Choroid plexus epithelial cell (primary cell): ENCODE measurements around the gene FAM53C.
"Not testable (repeated sequence)": the region's sequence is repeated elsewhere in the genome, so short reads cannot be mapped to it uniquely, and the experiment has no call there.

Experiments used
- DNase-seq: peaks from one replicate; pipeline ENCODE4 v3.0.0-alpha.2; 2010; ENCODE audit warnings: low read depth
- H3K4me3 ChIP-seq: 2 replicates; pipeline ENCODE4 v1.5.1; 2011; ENCODE audit warnings: low read depth, mild to moderate bottlenecking, control low read depth, low read length, moderate library complexity
- CTCF ChIP-seq: conservative IDR thresholded peaks from 2 replicates; pipeline ENCODE4 v1.5.1; 2011; ENCODE audit warnings: low read depth, mild to moderate bottlenecking, control low read depth, inconsistent platforms, low read length, moderate library complexity

Gene FAM53C

DNA sequence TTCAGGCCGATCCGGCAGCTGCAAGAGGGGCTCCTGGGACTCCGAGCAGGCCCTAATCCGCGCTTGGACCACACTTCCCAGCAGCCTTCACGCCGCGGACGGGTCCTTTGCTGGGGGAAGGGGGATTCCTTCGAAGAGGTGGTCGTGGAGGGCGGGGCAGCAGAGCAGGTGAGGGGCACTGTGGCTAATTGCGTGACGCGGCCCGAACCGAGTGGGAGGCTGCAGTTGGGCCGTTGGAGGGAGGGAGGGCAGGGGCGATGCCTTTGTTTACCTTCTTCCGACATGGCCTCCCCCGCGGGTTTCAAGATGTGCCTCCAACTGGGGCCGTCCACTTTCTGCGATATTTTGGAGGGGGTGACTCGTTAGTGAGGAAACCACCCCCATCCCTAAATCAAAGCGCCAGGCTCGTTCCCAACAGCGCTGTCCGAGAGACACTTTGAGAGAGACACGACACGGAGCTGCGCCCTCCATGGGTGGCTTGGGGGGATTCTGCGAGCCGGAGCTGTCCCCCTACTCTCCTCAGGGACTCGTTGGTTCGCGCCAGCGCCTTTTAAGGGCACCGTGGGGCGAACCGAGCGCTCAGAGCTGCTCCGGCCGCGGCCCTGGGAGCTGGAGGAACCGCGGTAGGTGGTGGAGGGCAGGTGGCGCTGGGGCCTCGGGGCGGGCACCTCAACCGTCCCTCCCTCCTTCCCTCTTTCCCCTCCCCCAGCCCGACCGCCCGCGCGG, at the start of gene FAM53C:
TSS of gene FAM53C (plus strand) at position 582 of the 726 bp plus-strand sequence. CDS start 3,070 bp downstream, outside the sequence.
- peak within 1 kb of the TSS; percentile 91 for H3K4me3 ChIP-seq
- TF ChIP-seq CTCF = no peak
- DNase-seq = peak; percentile 96

GRCh38 chr5:138289296-138289695, 48.8 kb upstream of the FAM53C start:
- no peak for TF ChIP-seq CTCF
- no peak overlapping the region for H3K4me3 ChIP-seq
- DNase-seq = no peak

DNA sequence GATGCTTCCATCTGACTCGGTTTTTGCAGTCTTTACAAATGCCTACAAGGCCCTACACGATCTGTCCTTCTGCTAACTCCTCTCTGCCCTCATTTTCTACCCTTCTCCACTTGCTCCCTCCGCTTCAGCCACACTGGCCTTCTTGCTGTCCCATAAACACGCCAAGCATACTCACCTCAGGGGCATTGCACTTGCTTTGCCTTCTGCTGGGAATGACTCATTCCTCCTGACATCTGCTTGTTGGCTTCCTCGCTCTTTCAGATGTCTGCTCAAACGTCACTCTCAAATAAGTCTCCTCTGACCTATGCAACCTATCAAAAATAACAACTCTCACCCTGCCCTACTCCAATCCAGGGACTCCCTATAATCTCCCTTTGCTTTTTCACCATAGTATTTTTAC, 34.7 kb upstream of the FAM53C start:
- no peak overlapping the region for H3K4me3 ChIP-seq
- DNase-seq = peak; percentile 56
- no peak for TF ChIP-seq CTCF

GRCh38 chr5:138305797-138306196, 32.3 kb upstream of the FAM53C start:
- no peak for DNase-seq
- no peak overlapping the region for H3K4me3 ChIP-seq
- TF ChIP-seq CTCF = no peak

DNA sequence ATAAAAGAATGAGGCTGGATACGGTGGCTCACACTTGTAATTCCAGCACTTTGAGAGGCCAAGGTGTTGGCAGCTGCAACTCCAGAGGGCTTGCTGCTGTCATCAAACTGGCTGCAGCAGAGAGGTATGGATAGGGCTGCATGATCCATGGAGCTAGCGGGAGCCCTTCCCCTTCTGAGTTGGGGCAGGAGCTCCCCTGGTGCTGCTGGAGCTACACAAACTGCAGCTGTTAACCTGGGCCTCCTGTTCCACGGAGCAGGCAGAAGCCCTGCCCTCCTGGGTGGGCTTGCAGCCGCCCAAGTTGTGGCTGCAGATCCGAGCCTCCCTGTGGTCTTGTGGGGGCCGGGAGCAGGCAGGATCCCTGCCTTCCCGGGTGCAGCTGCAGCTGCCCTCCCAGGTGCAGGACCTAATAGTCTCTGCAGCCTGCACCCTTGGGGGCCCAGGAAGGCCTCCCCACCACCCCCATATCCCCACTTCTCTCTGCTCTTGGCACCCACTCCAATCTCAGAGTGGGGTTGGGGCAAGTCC, 22.3 kb upstream of the FAM53C start:
- no peak for DNase-seq
- TF ChIP-seq CTCF = no peak
- H3K4me3 ChIP-seq = no peak overlapping the region

- DNase-seq = no peak
- TF ChIP-seq CTCF = no peak
- H3K4me3 ChIP-seq = no peak overlapping the region
These were observed 21.7 kb upstream of the FAM53C start for GRCh38 chr5:138316355-138316754.

GRCh38 chr5:138318211-138318610, 19.9 kb upstream of the FAM53C start:
- DNase-seq, H3K4me3 ChIP-seq: not testable (repeated sequence)
